Posterior cingulate gyrus (tissue), 11 donors: Measurements from ENCODE around the gene AMOTL2.

ENCODE experiments used
- DNase-seq, 10 donors: peaks; one replicate each; pipeline versions ENCODE4 v3.0.0 to v3.0.0-alpha.2; 2020 to 2021; ENCODE audit warnings: mixed read lengths in 3 of 10
- intact Hi-C: fragments of 100-400 bp; cut with DNase I; formaldehyde crosslinking; loops from one replicate; pipeline ENCODE4 v1.15.1; 2023

The AMOTL2 gene

DNA sequence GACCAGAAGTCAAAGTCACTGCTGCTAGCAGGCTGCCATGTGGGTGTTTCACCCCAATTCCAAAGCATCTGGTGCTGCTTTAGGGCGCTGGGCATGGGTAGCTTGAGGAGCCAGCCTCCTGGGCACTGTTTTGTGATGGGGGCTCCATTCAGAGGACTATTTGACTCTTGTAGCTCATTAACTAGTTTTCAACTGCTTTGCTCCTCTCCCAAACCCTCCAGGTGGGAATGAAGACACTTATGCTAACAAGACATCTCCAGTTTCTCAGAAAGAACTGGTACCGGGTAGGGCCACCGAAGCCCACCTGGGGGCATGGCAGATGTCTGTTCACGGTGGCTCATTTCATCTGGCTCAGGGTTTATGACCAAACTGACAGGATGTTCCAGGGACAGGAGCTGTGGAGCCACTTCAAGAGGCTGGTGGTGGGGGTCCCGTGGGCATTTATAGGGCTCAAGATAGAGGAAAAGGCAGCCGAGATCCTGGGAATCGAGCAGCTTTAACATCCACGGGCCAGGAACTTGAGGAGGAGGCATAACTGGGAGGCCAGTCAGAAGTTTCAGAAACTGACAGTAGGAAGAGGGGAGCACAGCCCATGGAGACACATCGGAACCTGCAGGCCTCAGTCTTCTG lies 17.7 kb downstream of the AMOTL2 start:
- intact Hi-C loops, result no loop called here
- peak in 3 of 10 donors; percentile 20 to 42 (median 29) for DNase-seq

DNA sequence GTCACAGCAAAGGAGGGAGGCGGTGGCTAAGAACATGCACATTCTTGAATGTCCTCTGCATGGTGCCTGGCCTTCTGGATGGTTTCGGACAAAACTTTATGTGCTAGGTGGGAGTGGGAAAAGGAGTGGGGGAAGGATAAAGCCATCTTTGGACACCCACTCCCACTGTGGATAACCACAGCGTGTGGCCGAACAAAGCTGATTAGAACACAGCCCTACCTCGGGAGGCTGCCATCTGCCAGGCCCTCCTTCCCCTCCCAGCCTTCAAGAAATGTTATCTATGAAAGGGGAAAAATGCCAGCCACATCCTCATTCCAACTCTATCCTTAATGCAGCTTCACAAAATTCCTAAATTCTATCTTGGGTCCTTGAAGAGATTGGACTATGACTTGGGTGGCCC lies 18.8 kb downstream of the AMOTL2 start:
- intact Hi-C loops, result no loop called here
- DNase-seq, result peak in 2 of 10 donors; percentile 9 to 26

GRCh38 chr3:134354612-134355251 lies 19.5 kb downstream of the AMOTL2 start:
- intact Hi-C loops, result no loop called here

DNA sequence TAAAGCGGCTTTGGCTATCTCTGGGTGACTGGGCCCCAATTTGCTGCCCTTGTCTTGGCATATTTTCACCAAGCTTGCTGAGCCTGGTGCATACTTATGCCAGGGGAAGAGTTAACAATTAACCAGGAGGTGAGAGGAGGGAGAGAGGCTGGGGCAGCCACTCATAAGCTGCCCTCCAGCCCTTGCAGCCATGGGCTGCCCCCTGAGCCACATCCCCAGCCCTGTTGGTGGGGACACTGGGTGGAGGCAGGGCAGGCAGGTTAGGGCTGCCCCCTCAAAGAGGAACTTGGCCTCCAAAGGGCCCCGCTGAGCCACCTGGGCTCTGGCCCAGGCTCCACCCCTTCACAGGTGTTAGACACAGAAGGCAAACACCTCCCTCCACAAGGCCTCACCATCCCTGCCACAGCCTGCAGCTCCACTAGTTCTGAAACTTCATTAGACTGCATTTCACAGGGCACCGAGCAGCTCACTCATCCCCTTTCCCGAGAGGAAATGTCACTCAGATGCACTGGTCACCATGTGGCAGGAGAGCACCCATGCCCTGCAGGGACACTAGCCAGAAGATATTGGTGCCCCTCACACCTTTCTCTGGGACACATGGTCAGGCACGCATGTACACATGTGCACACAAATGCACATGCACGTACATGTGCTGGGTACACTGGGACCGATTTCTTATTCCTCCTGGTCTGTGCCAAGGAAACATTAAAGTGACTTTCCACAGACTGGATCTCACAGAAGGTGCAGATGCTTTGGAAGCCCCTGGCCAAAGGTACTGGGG lies 20.2 kb downstream of the AMOTL2 start:
- intact Hi-C loops, result no loop called here
- DNase-seq, result peak in 3 of 10 donors; percentile 39 to 70 (median 46)

More at GRCh38 chr3:134354612-134355251, 19.5 kb downstream of the AMOTL2 start:
- DNase-seq, result peak in 3 of 10 donors; percentile 31 to 79 (median 59)

GRCh38 chr3:134353171-134353825 lies 20.9 kb downstream of the AMOTL2 start:
- intact Hi-C loops, result no loop called here
- DNase-seq, result peak in 3 of 10 donors; percentile 59 to 71 (median 66)

DNA sequence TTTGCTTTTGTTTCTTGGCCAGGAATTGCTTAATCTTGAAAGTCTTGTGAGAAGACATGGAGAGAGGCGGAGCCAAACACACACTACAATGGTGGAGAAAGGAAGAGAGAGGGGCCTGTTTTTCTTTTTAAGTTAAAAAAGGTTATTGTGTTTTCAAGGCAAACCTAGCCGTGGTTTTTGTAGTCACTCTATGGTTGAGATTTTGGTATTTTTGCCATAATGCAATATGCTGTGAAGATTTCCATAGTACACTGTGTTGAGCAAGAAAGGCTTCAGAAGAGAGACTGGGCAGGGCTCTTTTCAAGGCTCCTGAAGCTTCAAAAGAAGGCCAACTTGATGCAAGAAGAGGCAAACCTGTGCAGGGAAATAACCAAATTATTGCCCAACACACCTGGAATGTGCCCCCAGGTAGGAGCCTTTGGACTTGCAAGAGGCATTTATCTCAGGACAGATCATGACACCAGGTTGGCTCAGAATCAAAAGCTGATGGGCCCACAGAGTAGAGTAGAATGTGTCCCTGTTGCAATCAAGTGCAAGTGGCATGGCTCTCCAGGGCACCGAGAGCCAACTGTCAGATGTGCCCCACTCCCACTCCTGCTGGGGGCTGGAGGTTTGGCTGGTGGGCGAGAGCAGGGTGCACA lies 22.1 kb downstream of the AMOTL2 start:
- intact Hi-C loops, result no loop called here
- DNase-seq, result peak in 2 of 10 donors; percentile 15 to 57

- DNase-seq, result peak in 2 of 10 donors; percentile 30 to 55
- intact Hi-C loops, result no loop called here
These were observed 22.8 kb downstream of the AMOTL2 start for GRCh38 chr3:134351427-134351826.

DNA sequence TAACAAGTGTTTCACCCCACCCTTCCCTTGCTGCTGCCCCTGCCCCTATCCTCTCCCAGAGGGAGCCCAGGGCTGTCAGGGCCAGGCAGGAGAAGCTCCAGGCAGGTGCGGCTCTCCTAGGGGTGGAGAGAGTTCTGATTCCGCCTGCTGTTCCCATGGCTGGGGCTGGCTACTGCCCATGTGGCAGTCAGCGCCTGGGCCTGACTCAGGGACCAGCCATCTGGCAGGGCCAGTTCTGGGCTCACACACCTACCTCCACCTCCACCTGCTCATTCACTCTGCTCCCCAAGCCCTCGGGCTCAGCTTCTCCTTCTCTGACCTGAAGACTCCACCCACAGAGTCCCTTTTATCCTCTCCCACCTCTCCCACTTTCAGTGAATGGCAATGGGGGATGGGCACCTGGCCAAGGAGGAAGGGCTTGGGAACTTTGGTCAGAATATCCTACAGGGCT lies 23.4 kb downstream of the AMOTL2 start:
- intact Hi-C loops, result no loop called here
- DNase-seq, result peak in 2 of 10 donors; percentile 47 to 75

DNA sequence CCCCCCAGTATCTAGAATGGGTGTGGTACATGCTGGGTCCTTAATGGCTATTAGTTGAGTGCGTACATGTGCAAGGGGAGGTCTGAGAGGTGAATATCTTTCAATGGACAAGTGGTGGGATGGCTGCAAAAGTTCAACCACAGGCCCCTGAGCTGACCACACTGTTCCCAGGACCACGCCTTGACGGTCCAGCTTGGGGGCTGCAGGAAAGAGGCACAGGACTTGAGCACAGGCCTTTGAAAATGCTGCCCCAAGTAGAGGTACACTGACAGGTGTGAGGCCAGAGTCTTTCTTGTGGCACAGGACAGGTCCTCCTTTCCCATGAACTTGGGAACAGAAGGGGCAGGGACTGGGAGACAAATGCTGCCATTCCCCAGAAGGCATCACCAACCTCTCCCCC lies 24.0 kb downstream of the AMOTL2 start:
- peak in 2 of 10 donors; percentile 26 to 52 for DNase-seq
- intact Hi-C loops, result no loop called here

- intact Hi-C loops, result no loop called here
- DNase-seq, result peak in 1 of 10 donors; percentile 72
These were observed 25.7 kb downstream of the AMOTL2 start for GRCh38 chr3:134348524-134348923.

- peak in 1 of 10 donors; percentile 20 for DNase-seq
- intact Hi-C loops, result no loop called here
These were observed 26.7 kb downstream of the AMOTL2 start for GRCh38 chr3:134347551-134347950.

- DNase-seq, result peak in 1 of 10 donors; percentile 5
- intact Hi-C loops, result no loop called here
These were observed 27.5 kb downstream of the AMOTL2 start for GRCh38 chr3:134346744-134347143.

DNA sequence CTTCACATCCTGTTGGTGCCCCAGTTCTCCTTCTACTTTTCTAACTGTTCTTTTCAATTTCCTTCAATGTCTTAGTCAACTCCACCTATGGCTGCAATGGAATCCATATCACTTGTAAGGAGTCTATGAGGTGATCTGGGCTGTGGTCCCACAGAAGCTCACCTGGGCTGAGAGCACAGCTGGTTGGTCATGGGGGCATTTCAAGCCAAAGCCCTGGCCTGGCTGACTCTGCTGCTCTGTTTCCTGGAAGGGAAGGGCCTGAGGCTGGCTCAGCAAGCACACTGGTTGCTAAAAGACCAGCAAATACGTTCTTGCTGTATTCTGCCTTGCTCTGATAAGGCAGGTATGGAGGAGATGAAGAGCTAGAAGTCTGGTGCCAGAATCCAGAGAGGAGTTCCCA lies 29.0 kb downstream of the AMOTL2 start:
- DNase-seq, result peak in 1 of 10 donors; percentile 0
- intact Hi-C loops, result no loop called here

- intact Hi-C loops, result no loop called here
- no peak for DNase-seq
These were observed 29.7 kb downstream of the AMOTL2 start for GRCh38 chr3:134344560-134344959.

- intact Hi-C loops, result no loop called here
- DNase-seq, result peak in 1 of 10 donors; percentile 70
These were observed 32.0 kb downstream of the AMOTL2 start for GRCh38 chr3:134342259-134342658.

- intact Hi-C loops, result no loop called here
- DNase-seq, result peak in 1 of 10 donors; percentile 1
These were observed 32.9 kb downstream of the AMOTL2 start for GRCh38 chr3:134341389-134341788.

- DNase-seq, result peak in 1 of 10 donors; percentile 10
These were observed 33.3 kb downstream of the AMOTL2 start for GRCh38 chr3:134340982-134341365.

GRCh38 chr3:134340362-134340981 lies 33.8 kb downstream of the AMOTL2 start:
- intact Hi-C loops, result no loop called here
- DNase-seq, result no peak

More at GRCh38 chr3:134340982-134341365, 33.3 kb downstream of the AMOTL2 start:
- intact Hi-C loops, result no loop called here

DNA sequence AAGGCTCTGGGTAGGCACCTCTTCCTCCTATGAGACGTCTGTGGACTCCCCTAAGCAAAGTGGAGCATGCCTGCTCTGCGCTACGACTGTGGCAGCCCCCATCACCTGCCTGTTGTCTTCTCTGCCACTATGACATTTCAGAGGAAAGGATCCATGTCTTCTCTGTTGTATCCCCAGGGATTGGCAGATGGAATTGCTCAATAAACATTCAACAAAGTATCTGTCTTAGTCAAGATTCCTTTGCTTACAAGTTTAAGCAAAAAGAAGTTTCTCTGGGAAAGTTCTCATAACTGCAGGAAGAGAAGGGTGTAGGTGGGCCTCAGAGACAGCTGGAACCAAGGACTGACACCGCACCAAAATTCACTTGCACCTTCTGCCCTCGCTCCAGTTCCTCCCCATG lies 34.3 kb downstream of the AMOTL2 start:
- intact Hi-C loops, result no loop called here
- DNase-seq, result peak in 1 of 10 donors; percentile 16

- intact Hi-C loops, result no loop called here
- peak in 2 of 10 donors; percentile 42 to 59 for DNase-seq
These were observed 34.9 kb downstream of the AMOTL2 start for GRCh38 chr3:134339331-134339730.
